Keratinocyte (primary cell): ENCODE data around the gene EFCAB8. TPM values are rescaled to one million over a fixed set of nuclear protein-coding genes. Genes with fewer than 3 reads are reported as not detected.

ENCODE experiments used
- DNase-seq: peaks from one replicate; pipeline ENCODE4 v3.0.0-alpha.2; 2011; ENCODE audit warnings: low read depth, missing footprints, low spot score
- FAIRE-seq: peaks from 2 replicates; lab custom pipeline; 2011; peaks lifted over from hg19 to GRCh38; lab: Jason Lieb, UNC
- H2AFZ ChIP-seq: 2 replicates; pipeline ENCODE4 v1.6.0; 2012; ENCODE audit warnings: low read length, control low read depth, inconsistent platforms; ENCODE audit not compliant: control insufficient read depth
- H3K27ac ChIP-seq: 2 replicates; pipeline ENCODE4 v1.5.1; 2011; ENCODE audit warnings: low read length; ENCODE audit not compliant: control insufficient read depth, insufficient read depth
- H3K27me3 ChIP-seq: 3 replicates; pipeline ENCODE4 v1.6.0; 2011; ENCODE audit warnings: low read length; ENCODE audit not compliant: control insufficient read depth, insufficient read depth; ENCODE audit errors: extremely low read depth
- H3K36me3 ChIP-seq, 2 experiments: 2 replicates in 1 of 2; 3 replicates in 1 of 2; pipeline ENCODE4 v1.5.1; 2011; ENCODE audit warnings: low read length in 2 of 2, mild to moderate bottlenecking in 1 of 2; ENCODE audit not compliant: control insufficient read depth in 2 of 2, insufficient read depth in 2 of 2; ENCODE audit errors: extremely low read depth in 1 of 2
- H3K4me1 ChIP-seq: 3 replicates; pipeline ENCODE4 v1.5.1; 2011; ENCODE audit warnings: low read length; ENCODE audit not compliant: control insufficient read depth, insufficient read depth; ENCODE audit errors: extremely low read depth
- H3K4me2 ChIP-seq: 3 replicates; pipeline ENCODE4 v1.6.0; 2011; ENCODE audit warnings: low read depth, low read length; ENCODE audit not compliant: control insufficient read depth, insufficient read depth; ENCODE audit errors: extremely low read depth
- H3K4me3 ChIP-seq, 3 experiments: fragments of 200-600 bp in 1 of 3; sonication (generic) in 1 of 3; 2 replicates in 2 of 3; 3 replicates in 1 of 3; pipeline ENCODE4 v1.5.1; 2011 to 2016; ENCODE audit warnings: low read length in 3 of 3, mild to moderate bottlenecking in 3 of 3, control low read depth in 2 of 3, inconsistent platforms in 1 of 3, low read depth in 1 of 3, mixed read lengths in 1 of 3, mixed run types in 1 of 3, moderate library complexity in 1 of 3; ENCODE audit not compliant: control insufficient read depth in 2 of 3, insufficient read depth in 2 of 3; ENCODE audit errors: extremely low read depth in 1 of 3
- H3K79me2 ChIP-seq: 2 replicates; pipeline ENCODE4 v1.6.0; 2012; ENCODE audit warnings: low read length; ENCODE audit not compliant: control insufficient read depth, insufficient read depth
- H3K9ac ChIP-seq: 3 replicates; pipeline ENCODE4 v1.6.0; 2011; ENCODE audit warnings: low read length; ENCODE audit not compliant: control insufficient read depth, insufficient read depth; ENCODE audit errors: extremely low read depth
- H3K9me1 ChIP-seq: 3 replicates; pipeline ENCODE4 v1.6.0; 2011; ENCODE audit warnings: low read length; ENCODE audit not compliant: control insufficient read depth, insufficient read depth; ENCODE audit errors: extremely low read depth
- H3K9me3 ChIP-seq: 2 replicates; pipeline ENCODE4 v1.5.1; 2012; ENCODE audit warnings: low read depth, low read length; ENCODE audit not compliant: control insufficient read depth
- H4K20me1 ChIP-seq: 3 replicates; pipeline ENCODE4 v1.6.0; 2011; ENCODE audit warnings: low read length; ENCODE audit not compliant: control insufficient read depth, insufficient read depth; ENCODE audit errors: extremely low read depth
- EZH2 ChIP-seq: IDR thresholded peaks from one replicate; pipeline ENCODE4 v1.6.1; 2012; ENCODE audit warnings: inconsistent platforms, mild to moderate bottlenecking, low read length, moderate library complexity
- dilution Hi-C: fragments of 300-500 bp; cut with MboI; formaldehyde crosslinking; loops from one replicate; pipeline ENCODE4 v1.7.0; 2020; ENCODE audit warnings: low sequenced_read_pairs; ENCODE audit not compliant: extremely low pct_ligation_motif_present
- polyA plus RNA-seq, 5 experiments: library from polyadenylated mRNA; depleted of rRNA in 3 of 5; stranded (reverse) in 3 of 5; stranded (forward) in 1 of 5; unstranded in 1 of 5; fragments of >200 nt; gene quantifications; 1 replicate in 1 of 5; 2 replicates in 3 of 5; 3 replicates in 1 of 5; pipeline versions ENCODE4 v1.2.1 to v1.2.3, GENCODE V29; 2011 to 2012; ENCODE audit warnings: missing spikeins in 2 of 5, low read depth in 1 of 5, low replicate concordance in 1 of 5
- TF ChIP-seq, protein P1 (sequence below), 3 experiments: IDR thresholded peaks in 1 of 3; conservative IDR thresholded peaks in 1 of 3; optimal IDR thresholded peaks in 1 of 3; 2 replicates in 2 of 3; 3 replicates in 1 of 3; pipeline versions ENCODE3 to v1.5.1; 2011; ENCODE audit warnings: low read length in 3 of 3, mild to moderate bottlenecking in 3 of 3, moderate library complexity in 2 of 3, control low read depth in 1 of 3, inconsistent platforms in 1 of 3; ENCODE audit not compliant: insufficient read depth in 2 of 3; ENCODE audit errors: extremely low read depth in 1 of 3

The EFCAB8 gene
- polyA plus RNA-seq, 1 donor (not counting 4 experiments of a cell fraction or from before 2014, with no cell fraction given) = 0.03 TPM

DNA sequence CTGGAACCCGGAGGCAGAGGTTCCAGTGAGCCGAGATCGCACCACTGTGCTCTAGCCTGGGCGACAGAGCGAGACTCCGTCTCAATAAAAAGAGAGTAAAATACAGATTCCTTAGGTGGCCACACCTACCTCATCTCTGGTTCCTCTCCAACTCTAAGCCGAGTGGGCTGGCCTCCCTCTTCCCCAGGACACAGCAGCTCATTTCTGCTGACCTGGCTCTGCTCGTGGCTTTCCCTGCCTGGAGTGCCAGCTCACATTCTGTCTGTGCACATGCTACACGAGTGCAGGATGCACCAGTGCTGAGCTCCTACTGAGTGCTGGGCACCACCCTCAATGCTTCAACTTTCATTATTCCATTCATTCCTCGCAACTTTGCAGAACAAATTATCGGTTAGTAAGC lies 28.8 kb downstream of the EFCAB8 start:
- H3K4me3 ChIP-seq = no peak overlapping the region
- no peaks in the 10 kb centered on the region for H3K9me3 ChIP-seq
- no peaks in the 10 kb centered on the region for H4K20me1 ChIP-seq
- H3K9ac ChIP-seq = no peak overlapping the region
- no peaks in the 10 kb centered on the region for H3K36me3 ChIP-seq
- H3K27me3 ChIP-seq = no peaks in the 10 kb centered on the region
- H3K4me1 ChIP-seq = peaks cover 5% of the 10 kb centered on the region
- no peak for TF ChIP-seq EZH2
- TF ChIP-seq, protein P1, sequence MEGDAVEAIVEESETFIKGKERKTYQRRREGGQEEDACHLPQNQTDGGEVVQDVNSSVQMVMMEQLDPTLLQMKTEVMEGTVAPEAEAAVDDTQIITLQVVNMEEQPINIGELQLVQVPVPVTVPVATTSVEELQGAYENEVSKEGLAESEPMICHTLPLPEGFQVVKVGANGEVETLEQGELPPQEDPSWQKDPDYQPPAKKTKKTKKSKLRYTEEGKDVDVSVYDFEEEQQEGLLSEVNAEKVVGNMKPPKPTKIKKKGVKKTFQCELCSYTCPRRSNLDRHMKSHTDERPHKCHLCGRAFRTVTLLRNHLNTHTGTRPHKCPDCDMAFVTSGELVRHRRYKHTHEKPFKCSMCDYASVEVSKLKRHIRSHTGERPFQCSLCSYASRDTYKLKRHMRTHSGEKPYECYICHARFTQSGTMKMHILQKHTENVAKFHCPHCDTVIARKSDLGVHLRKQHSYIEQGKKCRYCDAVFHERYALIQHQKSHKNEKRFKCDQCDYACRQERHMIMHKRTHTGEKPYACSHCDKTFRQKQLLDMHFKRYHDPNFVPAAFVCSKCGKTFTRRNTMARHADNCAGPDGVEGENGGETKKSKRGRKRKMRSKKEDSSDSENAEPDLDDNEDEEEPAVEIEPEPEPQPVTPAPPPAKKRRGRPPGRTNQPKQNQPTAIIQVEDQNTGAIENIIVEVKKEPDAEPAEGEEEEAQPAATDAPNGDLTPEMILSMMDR (optimal IDR thresholded peaks at IDR 0.05 in 1 of 3, IDR thresholded peaks at IDR 0.05 in 1 of 3, conservative IDR thresholded peaks at IDR 0.05 in 1 of 3; ENCODE audit: extremely low read depth in 1 of 3, insufficient read depth in 2 of 3, low read length in 3 of 3) = no peak
- H3K4me2 ChIP-seq = no peak overlapping the region
- no peak for DNase-seq
- no peaks in the 10 kb centered on the region for H3K9me1 ChIP-seq
- H3K27ac ChIP-seq = no peak overlapping the region
- dilution Hi-C loops = no loop called here
- no peak overlapping the region for H2AFZ ChIP-seq
- H3K79me2 ChIP-seq = no peaks in the 10 kb centered on the region
- FAIRE-seq = no peak

GRCh38 chr20:32888636-32889035 lies 29.9 kb downstream of the EFCAB8 start:
- H3K79me2 ChIP-seq = no peaks in the 10 kb centered on the region
- H3K4me3 ChIP-seq = no peak overlapping the region
- H3K9me3 ChIP-seq = no peaks in the 10 kb centered on the region
- no peak overlapping the region for H3K27ac ChIP-seq
- no peak overlapping the region for H3K9ac ChIP-seq
- dilution Hi-C loops = no loop called here
- no peak overlapping the region for H2AFZ ChIP-seq
- no peak for TF ChIP-seq EZH2
- TF ChIP-seq, protein P1 (optimal IDR thresholded peaks at IDR 0.05 in 1 of 3, IDR thresholded peaks at IDR 0.05 in 1 of 3, conservative IDR thresholded peaks at IDR 0.05 in 1 of 3; ENCODE audit: extremely low read depth in 1 of 3, insufficient read depth in 2 of 3, low read length in 3 of 3) = no peak
- no peaks in the 10 kb centered on the region for H3K9me1 ChIP-seq
- H3K4me2 ChIP-seq = no peak overlapping the region
- H4K20me1 ChIP-seq = no peaks in the 10 kb centered on the region
- no peaks in the 10 kb centered on the region for H3K36me3 ChIP-seq
- H3K27me3 ChIP-seq = no peaks in the 10 kb centered on the region
- no peak for FAIRE-seq
- DNase-seq = no peak
- peaks cover 5% of the 10 kb centered on the region for H3K4me1 ChIP-seq
